ENCODE measurements around the gene SERPINA12. TPM values are rescaled to one million over a fixed set of nuclear protein-coding genes. Genes with fewer than 3 reads are reported as not detected.
A peak's percentile ranks its signal among the peaks of the same experiment; 100 is the strongest.

Gene SERPINA12
- total RNA-seq, 4 donors from 2014 or later: 345 to 790 (median 421) TPM

- intact Hi-C loops (cut with DNase I; ENCODE audit: low total_unique reads): no loop called here
- WGBS, 2 donors: 85 to 88% methylated on average over 16 of the region's 16 CpGs
- DNase-seq (ENCODE audit: low spot score in 2 of 2): peak in 1 of 2 donors; percentile 31
- TF ChIP-seq POLR2A (IDR thresholded peaks at IDR 0.05) (no peak), CTCF (IDR thresholded peaks at IDR 0.05) (no peak)
- no peak overlapping the region for H3K4me3 ChIP-seq (ENCODE audit: low read depth, poor library complexity, severe bottlenecking)
Measured at GRCh38 chr14:94473666-94474410, 35.4 kb downstream of the SERPINA12 start.

- TF ChIP-seq POLR2A (IDR thresholded peaks at IDR 0.05): no peak
- TF ChIP-seq CTCF (IDR thresholded peaks at IDR 0.05): no peak
- peak in 1 of 2 donors; percentile 76 for DNase-seq (ENCODE audit: low spot score in 2 of 2)
- WGBS, 2 donors: 59 to 63% methylated on average over 4 of the region's 4 CpGs
- no peak overlapping the region for H3K4me3 ChIP-seq (ENCODE audit: low read depth, poor library complexity, severe bottlenecking)
- intact Hi-C loops (cut with DNase I; ENCODE audit: low total_unique reads): no loop called here
Measured at GRCh38 chr14:94472842-94473241, 36.4 kb downstream of the SERPINA12 start.

- 95% methylated on average over 2 of the region's 2 CpGs for WGBS, 2 donors
Measured at GRCh38 chr14:94471045-94471444, 38.2 kb downstream of the SERPINA12 start.

GRCh38 chr14:94470311-94470710 is 39.0 kb downstream of the SERPINA12 start:
- intact Hi-C loops (cut with DNase I; ENCODE audit: low total_unique reads): no loop called here
- peak in 1 of 2 donors; percentile 29 for DNase-seq (ENCODE audit: low spot score in 2 of 2)
- 47 to 72% methylated on average over 2 of the region's 2 CpGs for WGBS, 2 donors
- TF ChIP-seq CTCF (IDR thresholded peaks at IDR 0.05) (no peak), POLR2A (IDR thresholded peaks at IDR 0.05) (no peak)
- no peak overlapping the region for H3K4me3 ChIP-seq (ENCODE audit: low read depth, poor library complexity, severe bottlenecking)

More at GRCh38 chr14:94471045-94471444, 38.2 kb downstream of the SERPINA12 start:
- TF ChIP-seq CTCF (IDR thresholded peaks at IDR 0.05) (no peak), POLR2A (IDR thresholded peaks at IDR 0.05) (no peak)
- intact Hi-C loops (cut with DNase I; ENCODE audit: low total_unique reads): no loop called here
- no peak for DNase-seq (ENCODE audit: low spot score in 2 of 2)
- no peak overlapping the region for H3K4me3 ChIP-seq (ENCODE audit: low read depth, poor library complexity, severe bottlenecking)

GRCh38 chr14:94469261-94469660 is 40.0 kb downstream of the SERPINA12 start:
- peak in 1 of 2 donors; percentile 48 for DNase-seq (ENCODE audit: low spot score in 2 of 2)
- no peak overlapping the region for H3K4me3 ChIP-seq (ENCODE audit: low read depth, poor library complexity, severe bottlenecking)
- WGBS, 2 donors: 87 to 88% methylated on average over 3 of the region's 3 CpGs

More at GRCh38 chr14:94469261-94469660, 40.0 kb downstream of the SERPINA12 start:
- intact Hi-C loops (cut with DNase I; ENCODE audit: low total_unique reads): no loop called here
- TF ChIP-seq CTCF (IDR thresholded peaks at IDR 0.05): no peak
- TF ChIP-seq POLR2A (IDR thresholded peaks at IDR 0.05): no peak
